ENCODE results near the gene GLOD5.
"Not testable (repeated sequence)": the region's sequence is repeated elsewhere in the genome, so short reads cannot be mapped to it uniquely, and the experiment has no call there.

Gene GLOD5

GRCh38 chrX:48794911-48795515 is 33.5 kb downstream of the GLOD5 start:
- no peak for DNase-seq

DNA sequence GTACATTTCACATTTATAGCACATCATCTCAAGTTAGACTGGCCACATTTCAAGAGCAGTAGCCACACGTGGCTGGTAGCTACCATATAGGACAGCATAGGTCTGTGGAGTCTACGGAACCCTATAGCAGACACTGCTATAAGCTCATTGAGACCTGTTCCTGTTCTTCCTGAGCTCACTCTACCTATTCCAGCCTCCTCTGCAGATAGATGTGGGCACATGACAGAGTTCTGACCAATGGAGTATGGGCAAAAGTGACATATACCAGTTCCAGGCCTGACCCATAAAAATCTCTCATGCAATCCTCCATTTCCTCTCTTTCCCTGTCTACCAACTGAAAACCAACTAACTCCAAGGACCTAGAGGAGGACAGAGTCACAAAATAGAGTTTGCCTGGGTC is 36.8 kb downstream of the GLOD5 start:
- DNase-seq: no peak

DNA sequence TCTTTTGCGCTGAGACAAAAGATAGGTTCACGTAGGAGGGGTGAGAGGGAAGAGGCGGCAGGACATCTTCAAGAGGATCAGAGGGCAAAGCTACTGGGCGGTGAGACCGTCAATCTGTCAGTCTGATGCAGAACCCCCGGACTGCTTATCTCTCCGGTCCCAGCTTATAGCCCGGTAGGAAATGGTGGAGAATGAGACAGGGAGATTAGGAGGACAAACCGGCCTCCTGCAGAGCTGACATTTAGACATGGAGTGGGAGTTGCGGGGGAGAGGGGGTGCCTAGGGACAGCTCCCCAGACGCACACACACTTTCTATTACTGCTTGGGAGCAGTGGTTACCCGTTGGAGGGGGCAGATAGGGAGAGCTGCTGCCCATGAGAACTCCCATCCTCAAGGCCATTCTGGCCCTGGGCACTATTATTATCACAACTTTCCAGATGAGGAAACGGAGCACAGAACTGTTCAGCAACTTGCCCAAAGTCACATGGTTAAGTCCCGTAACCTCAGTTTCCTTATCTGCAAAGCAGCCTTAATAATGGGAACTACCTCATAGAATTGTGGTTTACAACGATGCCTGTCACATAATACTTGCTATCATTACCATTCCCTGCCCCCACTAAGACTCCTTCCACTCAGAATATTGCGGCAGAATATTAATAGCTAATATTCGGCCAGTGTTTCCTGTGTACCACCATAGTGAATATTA is 39.2 kb downstream of the GLOD5 start:
- no peak for DNase-seq

DNA sequence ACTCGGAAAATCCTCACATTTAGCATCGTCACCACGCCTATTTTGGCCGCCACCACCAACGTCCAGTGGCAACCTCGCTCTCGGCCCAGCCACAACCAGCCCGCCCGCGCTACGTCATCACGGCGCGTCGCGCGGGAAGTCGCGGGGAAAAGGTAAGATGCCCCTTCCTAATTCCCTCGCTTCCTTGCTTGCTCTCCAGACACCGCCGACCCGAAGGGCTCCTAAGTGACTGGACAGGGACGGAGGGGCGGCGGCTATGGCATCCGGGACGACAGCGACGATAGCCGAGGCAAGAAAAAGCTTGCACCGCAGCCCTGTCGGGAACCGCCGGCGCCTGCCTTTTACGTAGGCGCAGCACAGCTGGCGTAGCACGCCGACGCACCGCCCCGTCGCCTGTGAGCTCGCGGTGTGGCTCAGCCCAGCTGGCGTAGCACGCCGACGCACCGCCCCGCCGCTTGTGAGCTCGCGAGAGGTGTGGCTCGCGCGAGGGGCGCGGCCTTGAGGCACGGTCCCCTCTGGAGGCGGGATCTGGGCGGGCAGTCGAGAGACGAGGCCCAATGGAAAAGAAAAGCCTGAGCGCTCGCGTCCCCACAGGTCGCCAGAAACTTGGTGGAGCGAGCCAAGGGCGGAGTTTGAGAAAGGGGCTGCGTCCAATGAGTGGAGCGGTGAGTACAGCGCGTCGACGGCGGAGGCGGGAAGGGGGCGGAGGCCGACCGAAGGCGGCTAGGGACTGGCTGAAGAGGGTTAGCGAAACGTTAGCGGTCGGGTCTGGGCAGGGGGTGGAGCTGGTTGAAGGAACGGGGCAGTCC is 39.9 kb downstream of the GLOD5 start, which contains the start of gene HDAC6:
Gene HDAC6 (plus strand): TSS at position 788 of the 809 bp plus-strand sequence. CDS start 626 bp downstream, outside the sequence.
- peak; percentile 97 for DNase-seq

DNA sequence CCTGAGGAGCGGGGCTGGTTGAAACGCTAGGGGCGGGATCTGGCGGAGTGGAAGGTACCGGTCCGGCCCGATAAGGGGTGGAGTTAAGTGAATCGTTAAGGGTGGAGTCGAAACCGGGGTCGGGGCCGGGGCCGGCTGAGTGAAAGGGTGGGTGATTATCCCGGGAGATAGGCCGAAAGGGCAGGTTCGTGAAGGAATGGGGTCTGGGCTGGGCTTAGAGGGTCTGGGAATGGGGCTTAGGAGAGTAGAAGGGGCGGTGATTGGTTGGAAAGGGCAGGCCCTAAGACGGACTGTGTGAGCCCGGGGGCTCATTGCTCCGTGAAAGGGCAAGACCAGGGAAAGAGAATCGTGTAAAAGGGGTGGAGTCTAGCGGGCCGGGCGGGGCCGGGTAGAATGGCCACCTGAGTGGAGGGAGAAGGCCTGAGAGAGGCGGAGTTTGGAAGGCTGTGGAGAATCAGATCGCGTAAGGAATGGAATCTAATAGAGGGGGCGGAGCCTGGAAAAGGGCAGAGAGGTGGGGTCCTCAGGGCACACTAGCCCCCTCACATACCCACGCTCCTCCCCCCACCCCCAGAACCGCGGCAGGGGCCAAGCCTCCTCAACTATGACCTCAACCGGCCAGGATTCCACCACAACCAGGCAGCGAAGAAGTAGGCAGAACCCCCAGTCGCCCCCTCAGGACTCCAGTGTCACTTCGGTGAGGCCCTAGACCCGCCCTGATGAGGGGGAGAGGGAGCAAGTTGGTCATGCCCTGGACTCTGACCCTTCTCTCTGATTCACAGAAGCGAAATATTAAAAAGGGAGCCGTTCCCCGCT is 40.8 kb downstream of the GLOD5 start:
- peak; percentile 50 for DNase-seq

- no peak for DNase-seq
Observed at GRCh38 chrX:48802905-48803200, 41.3 kb downstream of the GLOD5 start.

- no peak for DNase-seq
Observed at GRCh38 chrX:48806081-48806480, 44.5 kb downstream of the GLOD5 start.

DNA sequence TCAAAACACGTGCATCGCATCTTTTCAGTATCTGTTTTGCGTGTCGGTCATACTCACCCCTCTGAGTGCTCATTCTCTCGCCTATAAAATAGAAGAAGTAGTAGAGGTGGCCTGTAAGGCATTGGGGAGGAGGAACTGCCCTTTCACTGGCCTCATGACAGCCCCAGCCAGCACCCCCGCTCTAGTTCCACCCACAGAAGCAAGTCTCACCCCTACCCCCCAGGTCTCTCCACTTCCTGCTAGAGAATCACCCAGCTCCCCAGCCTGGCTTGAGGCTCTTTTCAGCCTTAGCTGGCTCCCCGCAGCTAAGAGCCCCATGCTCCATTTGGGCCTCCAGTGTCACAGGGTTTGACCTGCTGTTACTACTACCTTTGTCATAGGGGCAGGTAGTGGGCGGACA is 52.1 kb downstream of the GLOD5 start:
- DNase-seq: no peak

- DNase-seq: no peak
Observed at GRCh38 chrX:48814722-48815121, 53.2 kb downstream of the GLOD5 start.

GRCh38 chrX:48815266-48815665 is 53.7 kb downstream of the GLOD5 start:
- DNase-seq: no peak

DNA sequence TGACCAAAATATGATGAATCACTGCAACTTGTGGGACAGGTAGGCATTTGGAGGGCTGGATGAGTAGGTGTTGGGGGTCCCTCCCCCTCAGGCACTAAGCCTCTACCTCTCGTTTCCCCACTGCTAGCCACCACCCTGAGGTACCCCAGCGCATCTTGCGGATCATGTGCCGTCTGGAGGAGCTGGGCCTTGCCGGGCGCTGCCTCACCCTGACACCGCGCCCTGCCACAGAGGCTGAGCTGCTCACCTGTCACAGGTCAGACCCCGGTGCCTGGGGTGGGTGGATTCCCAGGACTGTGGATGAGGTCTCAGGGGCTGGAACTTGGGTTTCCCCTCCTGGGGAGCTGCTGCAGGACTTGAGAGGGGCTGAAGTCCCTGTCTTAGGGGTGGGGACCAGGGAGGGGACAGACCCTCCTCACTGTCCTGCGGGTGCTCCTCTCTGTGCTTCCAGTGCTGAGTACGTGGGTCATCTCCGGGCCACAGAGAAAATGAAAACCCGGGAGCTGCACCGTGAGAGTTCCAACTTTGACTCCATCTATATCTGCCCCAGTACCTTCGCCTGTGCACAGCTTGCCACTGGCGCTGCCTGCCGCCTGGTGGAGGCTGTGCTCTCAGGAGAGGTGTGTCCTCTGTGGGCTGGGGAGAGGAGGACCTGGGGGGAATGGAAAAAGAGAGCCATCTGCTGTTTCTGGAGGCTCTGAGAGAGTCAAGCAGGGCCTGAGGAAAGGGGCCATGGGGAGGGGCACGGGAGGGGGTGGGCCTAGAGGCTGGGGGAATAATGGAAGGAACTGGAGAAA is 54.7 kb downstream of the GLOD5 start:
- no peak for DNase-seq

GRCh38 chrX:48818098-48818497 is 56.6 kb downstream of the GLOD5 start:
- no peak for DNase-seq

- no peak for DNase-seq
Observed at GRCh38 chrX:48818866-48819265, 57.3 kb downstream of the GLOD5 start.

DNA sequence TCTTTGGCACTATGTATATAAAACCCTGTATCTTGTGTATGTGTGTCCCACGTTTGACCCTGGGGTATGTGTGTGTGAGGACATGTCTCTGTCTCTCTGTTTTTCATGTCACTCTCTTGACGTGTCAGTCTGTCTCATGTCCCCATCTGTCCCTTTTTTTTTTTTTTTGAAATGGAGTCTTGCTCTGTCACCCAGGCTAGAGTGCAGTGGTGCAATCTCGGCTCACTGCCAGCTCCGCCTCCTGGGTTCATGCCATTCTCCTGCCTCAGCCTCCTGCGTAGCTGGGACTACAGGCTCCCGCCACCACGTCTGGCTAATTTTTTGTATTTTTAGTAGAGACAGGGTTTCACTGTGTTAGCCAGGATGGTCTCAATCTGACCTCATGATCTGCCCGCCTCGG is 57.8 kb downstream of the GLOD5 start:
- not testable (repeated sequence) for DNase-seq

- no peak for DNase-seq
Observed at GRCh38 chrX:48823053-48823452, 61.5 kb downstream of the GLOD5 start.

Measured in NCI-H2171 (cell line).